Measurements from ENCODE around the gene UQCC2.

UQCC2 gene

GRCh38 chr6:33731751-33732282 is 20.3 kb upstream of the UQCC2 start:
- no peak overlapping the region for H3K4me3 ChIP-seq (replicated peaks; ENCODE audit: low read depth, low read length)
- no peak for DNase-seq (ENCODE audit: low read depth)
- no peak for TF ChIP-seq CTCF (IDR thresholded peaks at IDR 0.05; ENCODE audit: low read length, missing control alignments)

- TF ChIP-seq CTCF (IDR thresholded peaks at IDR 0.05; ENCODE audit: low read length, missing control alignments) = no peak
- no peak overlapping the region for H3K4me3 ChIP-seq (replicated peaks; ENCODE audit: low read depth, low read length)
- no peak for DNase-seq (ENCODE audit: low read depth)
These were observed 19.5 kb upstream of the UQCC2 start for GRCh38 chr6:33731035-33731434.

- no peak for TF ChIP-seq CTCF (IDR thresholded peaks at IDR 0.05; ENCODE audit: low read length, missing control alignments)
- H3K4me3 ChIP-seq (replicated peaks; ENCODE audit: low read depth, low read length) = no peak overlapping the region
- no peak for DNase-seq (ENCODE audit: low read depth)
These were observed 19.1 kb upstream of the UQCC2 start for GRCh38 chr6:33730611-33731010.

GRCh38 chr6:33729059-33729458 is 17.6 kb upstream of the UQCC2 start:
- DNase-seq (ENCODE audit: low read depth) = no peak
- TF ChIP-seq CTCF (IDR thresholded peaks at IDR 0.05; ENCODE audit: low read length, missing control alignments) = no peak
- no peak overlapping the region for H3K4me3 ChIP-seq (replicated peaks; ENCODE audit: low read depth, low read length)

GRCh38 chr6:33728438-33728837 is 16.9 kb upstream of the UQCC2 start:
- TF ChIP-seq CTCF (IDR thresholded peaks at IDR 0.05; ENCODE audit: low read length, missing control alignments) = no peak
- no peak overlapping the region for H3K4me3 ChIP-seq (replicated peaks; ENCODE audit: low read depth, low read length)
- DNase-seq (ENCODE audit: low read depth) = no peak

GRCh38 chr6:33727932-33728331 is 16.4 kb upstream of the UQCC2 start:
- DNase-seq (ENCODE audit: low read depth) = no peak
- TF ChIP-seq CTCF (IDR thresholded peaks at IDR 0.05; ENCODE audit: low read length, missing control alignments) = no peak
- H3K4me3 ChIP-seq (replicated peaks; ENCODE audit: low read depth, low read length) = no peak overlapping the region

- no peak for DNase-seq (ENCODE audit: low read depth)
- no peak overlapping the region for H3K4me3 ChIP-seq (replicated peaks; ENCODE audit: low read depth, low read length)
- no peak for TF ChIP-seq CTCF (IDR thresholded peaks at IDR 0.05; ENCODE audit: low read length, missing control alignments)
These were observed 15.6 kb upstream of the UQCC2 start for GRCh38 chr6:33727126-33727525.

Data from fibroblast of pulmonary artery (primary cell).